Osteoblast (primary cell): ENCODE measurements around the gene GPX3. TPM values are rescaled to one million over a fixed set of nuclear protein-coding genes. Genes with fewer than 3 reads are reported as not detected.

Experiments
- DNase-seq: peaks from one replicate; pipeline ENCODE4 v3.0.0; 2011; ENCODE audit warnings: low spot score, mixed read lengths; ENCODE audit not compliant: insufficient read length; ENCODE audit errors: missing footprints
- H2AFZ ChIP-seq: 2 replicates; pipeline ENCODE4 v1.6.0; 2011; ENCODE audit warnings: mild to moderate bottlenecking, low read length
- H3K27ac ChIP-seq: 2 replicates; pipeline ENCODE4 v1.5.1; 2011; ENCODE audit warnings: mild to moderate bottlenecking, low read depth, low read length, moderate library complexity
- H3K27me3 ChIP-seq: 2 replicates; pipeline ENCODE4 v1.6.0; 2012; ENCODE audit warnings: mild to moderate bottlenecking, control low read depth, inconsistent platforms, low read length, moderate library complexity; ENCODE audit not compliant: insufficient read depth
- H3K36me3 ChIP-seq: 2 replicates; pipeline ENCODE4 v1.5.1; 2011; ENCODE audit warnings: mild to moderate bottlenecking, low read length, control low read depth, moderate library complexity; ENCODE audit not compliant: insufficient read depth
- H3K4me1 ChIP-seq: 2 replicates; pipeline ENCODE4 v1.5.1; 2011; ENCODE audit warnings: mild to moderate bottlenecking, low read length, control low read depth, moderate library complexity; ENCODE audit not compliant: insufficient read depth
- H3K4me2 ChIP-seq: 2 replicates; pipeline ENCODE4 v1.6.0; 2011; ENCODE audit warnings: mild to moderate bottlenecking, low read length; ENCODE audit not compliant: insufficient read depth
- H3K4me3 ChIP-seq: fragments of 200-600 bp; sonication (generic); 3 replicates; pipeline ENCODE4 v1.5.1; 2012; ENCODE audit warnings: mild to moderate bottlenecking, low read length, inconsistent platforms; ENCODE audit not compliant: insufficient read depth
- H3K79me2 ChIP-seq: 2 replicates; pipeline ENCODE4 v1.6.0; 2012; ENCODE audit warnings: mild to moderate bottlenecking, low read length, control low read depth, inconsistent platforms; ENCODE audit not compliant: insufficient read depth
- H3K9me3 ChIP-seq: 2 replicates; pipeline ENCODE4 v1.5.1; 2011; ENCODE audit warnings: low read depth, low read length, control low read depth
- H4K20me1 ChIP-seq: 2 replicates; pipeline ENCODE4 v1.6.0; 2012; ENCODE audit warnings: mild to moderate bottlenecking, low read length, control low read depth; ENCODE audit not compliant: insufficient read depth
- total RNA-seq: library from RNA; depleted of rRNA; stranded (reverse); fragments of >200 nt; gene quantifications from 2 replicates; pipeline ENCODE4 v1.2.3, GENCODE V29; 2012
- TF ChIP-seq, protein P1 (sequence below): IDR thresholded peaks from 2 replicates; pipeline ENCODE4 v1.5.1; 2011; ENCODE audit warnings: mild to moderate bottlenecking, low read depth, low read length, moderate library complexity; ENCODE audit errors: extremely low read depth

GPX3 gene
- total RNA-seq, 1 donor = 9.8 TPM

DNA sequence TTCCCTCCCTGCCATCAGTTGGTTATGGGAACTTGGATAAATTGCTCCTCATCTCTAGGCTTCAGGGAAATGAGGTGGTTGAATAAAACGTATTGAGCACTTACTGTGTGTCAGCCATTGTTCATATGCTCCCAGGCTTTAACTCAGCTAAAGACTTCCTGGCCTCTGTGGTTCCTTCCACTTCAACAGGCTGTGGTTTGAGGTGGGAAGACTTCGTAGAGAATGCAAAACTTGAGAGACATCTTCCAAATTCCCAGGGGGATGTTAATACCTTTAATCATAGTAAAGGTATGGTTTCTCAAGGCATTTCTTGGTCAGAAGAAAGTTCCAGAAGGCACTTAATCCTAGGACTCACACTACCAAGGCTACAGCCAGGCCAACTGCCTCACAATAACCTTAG, 1.5 kb upstream of the GPX3 start:
- no peaks in the 10 kb centered on the region for H4K20me1 ChIP-seq

DNA sequence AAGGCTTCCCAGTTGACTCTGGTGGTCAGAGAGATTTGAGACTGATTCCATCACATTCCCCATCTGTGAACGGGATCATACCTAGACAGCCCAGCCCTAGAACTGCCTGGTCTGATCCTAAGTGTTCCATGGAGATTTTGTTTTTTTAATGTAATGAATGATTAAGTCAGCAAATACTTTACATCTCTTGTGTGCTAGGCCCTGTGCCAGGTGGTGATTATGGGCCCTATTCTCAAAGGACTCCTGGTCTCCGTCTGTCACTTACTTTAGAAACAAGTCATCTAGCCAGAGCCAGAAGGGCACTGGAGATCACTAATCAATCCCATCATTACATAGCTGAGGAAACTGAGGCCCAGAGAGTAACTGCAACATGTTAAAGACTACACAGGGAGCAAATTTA, 1.1 kb upstream of the GPX3 start:
- no peak overlapping the region for H2AFZ ChIP-seq
- H3K4me3 ChIP-seq = no peak overlapping the region
- H3K27me3 ChIP-seq = no peaks in the 10 kb centered on the region
- DNase-seq = no peak
- no peaks in the 10 kb centered on the region for H3K79me2 ChIP-seq
- H3K4me2 ChIP-seq = no peak overlapping the region
- H3K9me3 ChIP-seq = no peaks in the 10 kb centered on the region
- no peaks in the 10 kb centered on the region for H3K36me3 ChIP-seq
- H3K4me1 ChIP-seq = peaks cover 31% of the 10 kb centered on the region
- TF ChIP-seq, protein P1, sequence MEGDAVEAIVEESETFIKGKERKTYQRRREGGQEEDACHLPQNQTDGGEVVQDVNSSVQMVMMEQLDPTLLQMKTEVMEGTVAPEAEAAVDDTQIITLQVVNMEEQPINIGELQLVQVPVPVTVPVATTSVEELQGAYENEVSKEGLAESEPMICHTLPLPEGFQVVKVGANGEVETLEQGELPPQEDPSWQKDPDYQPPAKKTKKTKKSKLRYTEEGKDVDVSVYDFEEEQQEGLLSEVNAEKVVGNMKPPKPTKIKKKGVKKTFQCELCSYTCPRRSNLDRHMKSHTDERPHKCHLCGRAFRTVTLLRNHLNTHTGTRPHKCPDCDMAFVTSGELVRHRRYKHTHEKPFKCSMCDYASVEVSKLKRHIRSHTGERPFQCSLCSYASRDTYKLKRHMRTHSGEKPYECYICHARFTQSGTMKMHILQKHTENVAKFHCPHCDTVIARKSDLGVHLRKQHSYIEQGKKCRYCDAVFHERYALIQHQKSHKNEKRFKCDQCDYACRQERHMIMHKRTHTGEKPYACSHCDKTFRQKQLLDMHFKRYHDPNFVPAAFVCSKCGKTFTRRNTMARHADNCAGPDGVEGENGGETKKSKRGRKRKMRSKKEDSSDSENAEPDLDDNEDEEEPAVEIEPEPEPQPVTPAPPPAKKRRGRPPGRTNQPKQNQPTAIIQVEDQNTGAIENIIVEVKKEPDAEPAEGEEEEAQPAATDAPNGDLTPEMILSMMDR = no peak
- no peak overlapping the region for H3K27ac ChIP-seq
- no peaks in the 10 kb centered on the region for H4K20me1 ChIP-seq

More for the DNA sequence above, 1.5 kb upstream of the GPX3 start:
- no peak for DNase-seq
- H3K4me1 ChIP-seq = peaks cover 26% of the 10 kb centered on the region
- no peak overlapping the region for H3K4me3 ChIP-seq
- H3K36me3 ChIP-seq = no peaks in the 10 kb centered on the region
- H3K9me3 ChIP-seq = no peaks in the 10 kb centered on the region
- no peak overlapping the region for H2AFZ ChIP-seq
- TF ChIP-seq, protein P1 = no peak
- no peaks in the 10 kb centered on the region for H3K27me3 ChIP-seq
- no peak overlapping the region for H3K27ac ChIP-seq
- no peak overlapping the region for H3K4me2 ChIP-seq
- no peaks in the 10 kb centered on the region for H3K79me2 ChIP-seq

DNA sequence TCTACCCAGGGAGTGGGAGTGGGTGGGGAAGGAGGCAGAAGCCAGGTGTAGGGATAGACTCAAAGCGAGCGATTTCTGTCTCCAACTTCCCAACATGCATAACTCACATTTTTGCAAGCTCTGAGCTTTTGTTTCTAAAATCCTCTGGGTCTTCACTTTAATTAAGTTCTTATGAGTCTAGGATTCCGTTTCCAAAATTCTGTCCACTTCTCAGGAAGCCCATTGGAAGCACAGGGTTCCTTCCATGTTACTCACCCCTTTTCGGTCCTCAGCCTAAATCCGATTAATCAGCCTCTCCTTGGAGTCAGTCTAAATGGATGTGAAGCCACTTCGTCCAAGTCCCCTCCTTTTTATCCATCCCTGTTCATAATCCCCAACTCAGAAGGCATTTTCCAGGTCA, 1.4 kb downstream of the GPX3 start:
- Histone ChIP-seq H4K20me1 (no peaks in the 10 kb centered on the region), H3K27me3 (no peaks in the 10 kb centered on the region), H3K4me2 (peak overlapping the region; percentile 89), H2AFZ (no peak overlapping the region), H3K36me3 (no peaks in the 10 kb centered on the region), H3K4me1 (peaks cover 37% of the 10 kb centered on the region), H3K79me2 (no peaks in the 10 kb centered on the region), H3K4me3 (no peak overlapping the region), H3K9me3 (no peaks in the 10 kb centered on the region), H3K27ac (peak overlapping the region; percentile 94)
- DNase-seq = no peak
- TF ChIP-seq, protein P1 = no peak

GRCh38 chr5:151022511-151023018, 2.2 kb downstream of the GPX3 start:
- peak overlapping the region; percentile 94 for H3K27ac ChIP-seq
- peaks cover 37% of the 10 kb centered on the region for H3K4me1 ChIP-seq
- peak; percentile 92 for DNase-seq

More at GRCh38 chr5:151022511-151023018, 2.2 kb downstream of the GPX3 start:
- H3K79me2 ChIP-seq = no peaks in the 10 kb centered on the region
- TF ChIP-seq, protein P1 = no peak
- peak overlapping the region; percentile 58 for H3K4me2 ChIP-seq
- H3K9me3 ChIP-seq = no peaks in the 10 kb centered on the region
- no peaks in the 10 kb centered on the region for H4K20me1 ChIP-seq
- no peak overlapping the region for H2AFZ ChIP-seq
- H3K4me3 ChIP-seq = no peak overlapping the region
- no peaks in the 10 kb centered on the region for H3K36me3 ChIP-seq
- no peaks in the 10 kb centered on the region for H3K27me3 ChIP-seq
